ENCODE data around the gene PALM3.

GRCh38 chr19:14061751-14062557 lies at the start of gene PALM3:
- TF ChIP-seq, protein P1, sequence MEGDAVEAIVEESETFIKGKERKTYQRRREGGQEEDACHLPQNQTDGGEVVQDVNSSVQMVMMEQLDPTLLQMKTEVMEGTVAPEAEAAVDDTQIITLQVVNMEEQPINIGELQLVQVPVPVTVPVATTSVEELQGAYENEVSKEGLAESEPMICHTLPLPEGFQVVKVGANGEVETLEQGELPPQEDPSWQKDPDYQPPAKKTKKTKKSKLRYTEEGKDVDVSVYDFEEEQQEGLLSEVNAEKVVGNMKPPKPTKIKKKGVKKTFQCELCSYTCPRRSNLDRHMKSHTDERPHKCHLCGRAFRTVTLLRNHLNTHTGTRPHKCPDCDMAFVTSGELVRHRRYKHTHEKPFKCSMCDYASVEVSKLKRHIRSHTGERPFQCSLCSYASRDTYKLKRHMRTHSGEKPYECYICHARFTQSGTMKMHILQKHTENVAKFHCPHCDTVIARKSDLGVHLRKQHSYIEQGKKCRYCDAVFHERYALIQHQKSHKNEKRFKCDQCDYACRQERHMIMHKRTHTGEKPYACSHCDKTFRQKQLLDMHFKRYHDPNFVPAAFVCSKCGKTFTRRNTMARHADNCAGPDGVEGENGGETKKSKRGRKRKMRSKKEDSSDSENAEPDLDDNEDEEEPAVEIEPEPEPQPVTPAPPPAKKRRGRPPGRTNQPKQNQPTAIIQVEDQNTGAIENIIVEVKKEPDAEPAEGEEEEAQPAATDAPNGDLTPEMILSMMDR (IDR thresholded peaks at IDR 0.05), result no peak
- TF ChIP-seq EZH2 (IDR thresholded peaks at IDR 0.05) (no peak), EZH2phosphoT487 (IDR thresholded peaks at IDR 0.05) (no peak)
